ENCODE measurements around the gene DSEL. TPM values are rescaled to one million over a fixed set of nuclear protein-coding genes. Genes with fewer than 3 reads are reported as not detected.

The DSEL gene
- total and polyA plus RNA-seq, 2 of the 8 experiments (the other 6 are each of a cell fraction or from before 2014, with no cell fraction given), result 3.0 to 22.8 TPM

GRCh38 chr18:67476585-67476984, 39.9 kb downstream of the DSEL start:
- no peak overlapping the region for H4K91ac ChIP-seq (replicated peaks; ENCODE audit: insufficient read length, low read length)
- H2BK15ac ChIP-seq (ENCODE audit: low read length), result no peak overlapping the region
- no peak overlapping the region for H3K27ac ChIP-seq (ENCODE audit: low read depth, low read length)
- no peaks in the 10 kb centered on the region for H3K23me2 ChIP-seq (ENCODE audit: low read depth, low read length)
- H3K79me2 ChIP-seq (ENCODE audit: control insufficient read depth in 1 of 2, insufficient read depth in 2 of 2, low read length in 2 of 2), result no peaks in the 10 kb centered on the region
- CTCF ChIA-PET (ENCODE audit: partially characterized antibody), result no interaction called here
- no peak overlapping the region for H3K4me2 ChIP-seq (ENCODE audit: insufficient read depth in 1 of 2, low read depth in 2 of 2, low read length in 2 of 2)
- H3K79me1 ChIP-seq (ENCODE audit: low read depth, low read length), result no peaks in the 10 kb centered on the region
- DNase-seq (ENCODE audit: low read depth in 1 of 2, low spot score in 2 of 2), result no peak
- WGBS, 2 experiments (ENCODE audit: extremely low coverage in 1 of 2, insufficient coverage in 1 of 2, insufficient read length in 1 of 2, insufficient replicate concordance in 2 of 2, low coverage in 1 of 2, low lambda C conversion rate in 2 of 2, missing lambda C conversion rate in 1 of 2), result 90% methylated on average over 3 of the region's 3 CpGs; no CpG with 5 or more reads in 1 of the 2 experiments
- H3K27me3 ChIP-seq (replicated peaks in 1 of 4; ENCODE audit: control insufficient read depth in 3 of 4, extremely low read depth in 1 of 4, insufficient read depth in 3 of 4, low read length in 3 of 4), result peaks cover 0 to 1% (median 0%) of the 10 kb centered on the region in 4 experiments; a peak in 1 of 7 replicates
- POLR2A ChIA-PET (ENCODE audit: partially characterized antibody), result no interaction called here
- no peaks in the 10 kb centered on the region for H3K36me3 ChIP-seq (ENCODE audit: control insufficient read depth in 2 of 4, insufficient read depth in 4 of 4, low read length in 3 of 4)
- H3K9ac ChIP-seq (replicated peaks in 1 of 4; ENCODE audit: extremely low read depth in 1 of 4, low read depth in 3 of 4, low read length in 3 of 4), result no peak overlapping the region
- no peak overlapping the region for H2AFZ ChIP-seq (ENCODE audit: low read length)
- H4K5ac ChIP-seq (ENCODE audit: insufficient read length, low read depth, low read length), result no peak overlapping the region
- no peak overlapping the region for H3K18ac ChIP-seq (ENCODE audit: extremely low read depth, low read length)
- H3K23ac ChIP-seq (ENCODE audit: insufficient read length), result no peak overlapping the region
- no peak overlapping the region for H2BK12ac ChIP-seq (ENCODE audit: low read depth, low read length)
- no peaks in the 10 kb centered on the region for H3K9me3 ChIP-seq (ENCODE audit: insufficient read depth in 2 of 2, low read depth in 1 of 2, low read length in 1 of 2)
- no peak overlapping the region for H2BK120ac ChIP-seq (replicated peaks; ENCODE audit: low read depth, low read length)
- no peak overlapping the region for H3K14ac ChIP-seq (ENCODE audit: insufficient read length)
- no peak overlapping the region for H3K56ac ChIP-seq (replicated peaks; ENCODE audit: insufficient read length, low read depth, low read length)
- no peak overlapping the region for H2BK5ac ChIP-seq (ENCODE audit: low read depth, low read length)
- FAIRE-seq, result no peak
- H3K4me1 ChIP-seq (replicated peaks in 1 of 4; ENCODE audit: control insufficient read depth in 3 of 4, insufficient read depth in 4 of 4, low read length in 3 of 4), result no peaks in the 10 kb centered on the region
- H2AK5ac ChIP-seq (ENCODE audit: low read depth, low read length), result no peak overlapping the region
- no peak overlapping the region for H4K8ac ChIP-seq (ENCODE audit: extremely low read depth, insufficient read depth, low read length)
- no peak overlapping the region for H3K4ac ChIP-seq (replicated peaks; ENCODE audit: insufficient read length, low read depth, low read length)
- no peaks in the 10 kb centered on the region for H4K20me1 ChIP-seq (replicated peaks in 1 of 2; ENCODE audit: control insufficient read depth in 1 of 2, insufficient read depth in 2 of 2, low read length in 2 of 2)
- no peak overlapping the region for H2BK20ac ChIP-seq (ENCODE audit: low read length)
- no peak overlapping the region for H3K4me3 ChIP-seq (ENCODE audit: extremely low read depth in 1 of 4, insufficient read depth in 2 of 4, low read depth in 3 of 4, low read length in 4 of 4)
- TF ChIP-seq BCL11A (IDR thresholded peaks at IDR 0.05; ENCODE audit: low read depth in 2 of 2, low read length in 2 of 2) (no peak), TBP (IDR thresholded peaks at IDR 0.05; ENCODE audit: low read depth, low read length) (no peak), NANOG (IDR thresholded peaks at IDR 0.05; ENCODE audit: insufficient read depth, low read depth, low read length, poor library complexity, severe bottlenecking) (no peak), BACH1 (IDR thresholded peaks at IDR 0.05; ENCODE audit: low read length) (no peak), SP2 (IDR thresholded peaks at IDR 0.05; ENCODE audit: low read length) (no peak), TCF12 (IDR thresholded peaks at IDR 0.05; ENCODE audit: low read depth, low read length) (no peak), KDM4A (IDR thresholded peaks at IDR 0.05; ENCODE audit: low read depth, low read length, severe bottlenecking) (no peak), RBBP5 (IDR thresholded peaks at IDR 0.05; ENCODE audit: borderline replicate concordance, low read depth, low read length) (no peak), GABPA (IDR thresholded peaks at IDR 0.05; ENCODE audit: borderline replicate concordance, insufficient read depth, low read length) (no peak)

Measured in H1 (cell line).